DMS79 treated with DMSO at 0.1 percent for 48 hours (cell line): ENCODE results near the gene TPO.

Experiments
- DNase-seq: peaks from one replicate; lab custom pipeline; 2025; lab: John Stamatoyannopoulos, UW

Gene TPO

DNA sequence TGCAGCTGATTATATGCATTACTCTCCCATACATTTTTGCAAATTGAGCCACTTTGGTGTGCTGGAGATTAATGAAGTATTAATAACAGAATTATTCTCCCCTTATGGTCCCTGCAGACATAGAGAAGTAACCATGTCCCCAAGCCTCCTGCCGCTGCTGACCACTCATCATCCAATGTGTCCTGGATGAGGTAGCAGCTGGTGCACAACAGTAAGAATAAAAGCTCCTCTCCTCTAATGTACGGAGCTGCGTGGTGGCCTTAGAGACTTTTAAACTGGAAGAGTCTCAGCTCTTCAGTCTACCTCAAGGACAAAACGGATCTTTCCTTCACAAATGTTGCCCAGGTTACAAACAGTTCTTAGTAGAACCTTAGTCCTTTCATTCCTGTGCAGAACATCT lies 37.7 kb downstream of the TPO start:
- DNase-seq = no peak

DNA sequence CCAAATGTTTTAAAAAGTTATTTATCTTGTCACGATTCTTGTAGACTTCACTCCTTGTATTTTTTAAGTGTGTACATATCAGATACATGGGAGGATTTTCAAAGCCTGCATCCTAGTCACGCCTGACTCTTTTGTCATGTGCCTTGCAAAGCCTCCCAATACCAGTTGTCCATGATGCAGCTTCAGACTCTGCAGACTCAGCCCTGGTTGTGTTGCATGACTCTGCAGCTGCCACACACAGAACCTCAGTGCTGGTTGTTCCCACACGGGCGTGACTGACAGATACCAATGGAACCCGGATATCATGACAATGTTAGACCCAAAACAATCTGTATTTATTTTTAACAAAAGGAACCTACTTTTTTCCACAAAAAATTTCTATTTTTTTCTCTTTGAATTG lies 38.2 kb downstream of the TPO start:
- no peak for DNase-seq

GRCh38 chr2:1453561-1453960 lies 40.3 kb downstream of the TPO start:
- DNase-seq = no peak

DNA sequence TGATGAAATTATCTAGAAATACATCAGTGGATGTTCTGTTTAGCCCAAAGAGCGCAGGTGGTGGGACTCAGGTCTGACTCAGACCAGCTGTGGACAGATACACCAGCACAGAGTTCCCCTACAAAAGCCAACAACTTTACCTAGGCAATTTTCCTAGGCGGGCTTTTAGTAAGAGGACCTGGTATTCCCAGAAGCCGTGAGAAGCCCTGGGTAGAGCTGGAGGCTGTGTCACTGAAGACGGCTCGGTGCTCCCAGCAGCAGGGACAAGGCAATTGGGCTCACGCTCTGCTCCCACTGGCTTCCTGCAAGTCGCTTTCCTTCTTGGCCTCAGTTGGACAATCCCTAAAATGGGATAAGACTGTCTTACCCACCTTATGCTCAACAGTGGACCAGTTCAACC lies 41.1 kb downstream of the TPO start:
- no peak for DNase-seq

- peak; percentile 28 for DNase-seq
Measured at GRCh38 chr2:1455466-1455865, 42.2 kb downstream of the TPO start.

- DNase-seq = no peak
Measured at GRCh38 chr2:1458432-1458831, 45.2 kb downstream of the TPO start.

DNA sequence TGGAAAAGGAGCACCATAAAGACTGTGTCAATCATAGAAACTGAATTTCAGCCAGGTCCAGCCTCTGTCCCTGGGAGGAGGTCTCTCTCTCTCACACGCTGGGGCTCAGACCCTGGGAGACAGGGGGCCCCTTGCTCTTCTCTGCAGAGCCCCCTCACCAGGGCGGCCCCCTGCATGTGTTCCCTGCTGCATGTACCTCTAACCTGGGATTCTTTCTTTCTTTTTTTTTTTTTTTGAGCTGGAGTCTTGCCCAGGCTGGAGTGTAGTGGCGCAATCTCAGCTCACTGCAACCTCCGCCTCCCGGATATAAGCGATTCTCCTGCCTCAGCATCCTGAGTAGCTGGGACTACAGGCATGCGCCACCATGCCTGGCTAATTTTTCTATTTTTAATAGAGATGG lies 46.5 kb downstream of the TPO start:
- no peak for DNase-seq

DNA sequence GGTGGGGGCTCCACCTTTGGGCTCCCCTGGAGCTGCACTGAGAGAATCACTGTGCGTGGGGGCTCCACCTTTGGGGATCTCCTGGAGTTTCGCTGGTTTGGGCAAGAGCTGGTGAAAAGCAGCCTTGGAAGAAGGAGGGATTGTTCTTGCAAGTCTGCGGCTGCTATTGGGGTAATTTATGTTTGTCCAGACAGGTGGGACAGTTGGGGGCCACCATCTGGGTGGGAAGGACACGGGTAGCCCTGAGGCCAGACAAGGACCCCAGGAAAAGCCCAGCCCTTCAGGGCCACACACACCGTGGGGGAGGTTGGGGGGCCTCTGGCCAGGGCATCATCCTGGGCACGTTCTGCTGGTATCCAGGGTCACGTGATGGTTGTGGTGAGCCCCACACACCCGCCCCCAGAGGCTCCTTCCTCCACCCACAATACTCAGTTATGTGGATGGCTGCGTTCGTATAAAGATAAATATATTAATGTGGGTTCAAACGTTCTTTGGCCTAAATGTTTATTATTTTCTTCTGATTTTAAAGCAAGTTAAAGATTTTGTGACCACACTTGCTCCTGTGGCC lies 47.7 kb downstream of the TPO start:
- DNase-seq = no peak

- no peak for DNase-seq
Measured at GRCh38 chr2:1461507-1462390, 48.5 kb downstream of the TPO start.

DNA sequence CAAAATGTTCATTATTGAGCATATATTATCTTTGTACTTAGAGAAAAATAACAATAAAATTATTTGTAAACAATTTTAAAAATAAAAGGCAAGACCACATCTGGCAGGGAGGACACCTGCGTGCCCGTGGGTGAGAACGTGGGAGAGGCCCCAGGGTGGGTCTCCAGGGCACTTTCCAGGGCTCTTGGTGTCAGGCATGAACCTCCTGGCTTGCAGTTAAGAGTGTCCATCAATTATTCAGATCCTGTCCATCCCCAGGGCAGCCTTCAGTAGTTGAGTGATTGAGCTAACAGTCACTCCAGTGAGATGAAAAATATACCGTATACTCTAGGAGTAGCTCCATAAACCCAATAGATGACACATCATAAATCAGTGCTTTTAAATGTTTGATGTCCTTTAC lies 49.7 kb downstream of the TPO start:
- DNase-seq = no peak

- DNase-seq = no peak
Measured at GRCh38 chr2:1472350-1472749, 59.1 kb downstream of the TPO start.

- no peak for DNase-seq
Measured at GRCh38 chr2:1476617-1477195, 63.4 kb downstream of the TPO start.

GRCh38 chr2:1477196-1478040 lies 64.2 kb downstream of the TPO start:
- no peak for DNase-seq

- DNase-seq = no peak
Measured at GRCh38 chr2:1478311-1479305, 65.3 kb downstream of the TPO start.

GRCh38 chr2:1479346-1479745 lies 66.1 kb downstream of the TPO start:
- no peak for DNase-seq

DNA sequence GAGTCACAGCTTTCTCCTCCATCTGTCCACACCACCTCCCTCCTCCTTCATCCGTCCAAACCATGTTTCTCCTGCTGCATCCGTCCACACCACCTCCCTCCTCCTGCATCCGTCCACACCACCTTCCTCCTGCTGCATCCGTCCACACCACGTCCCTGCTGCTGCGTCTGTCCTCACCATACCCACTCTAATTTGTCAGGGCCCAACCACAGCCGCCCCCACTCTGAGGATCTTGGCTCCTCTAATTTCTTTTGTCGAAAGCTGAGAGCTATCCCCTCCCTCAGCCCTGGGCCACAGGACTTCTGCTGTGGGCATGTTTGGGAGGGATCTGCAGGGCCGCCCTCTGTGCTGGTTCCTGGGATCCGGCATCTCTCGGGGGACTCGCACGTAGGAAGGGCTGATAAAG lies 67.4 kb downstream of the TPO start:
- no peak for DNase-seq

DNA sequence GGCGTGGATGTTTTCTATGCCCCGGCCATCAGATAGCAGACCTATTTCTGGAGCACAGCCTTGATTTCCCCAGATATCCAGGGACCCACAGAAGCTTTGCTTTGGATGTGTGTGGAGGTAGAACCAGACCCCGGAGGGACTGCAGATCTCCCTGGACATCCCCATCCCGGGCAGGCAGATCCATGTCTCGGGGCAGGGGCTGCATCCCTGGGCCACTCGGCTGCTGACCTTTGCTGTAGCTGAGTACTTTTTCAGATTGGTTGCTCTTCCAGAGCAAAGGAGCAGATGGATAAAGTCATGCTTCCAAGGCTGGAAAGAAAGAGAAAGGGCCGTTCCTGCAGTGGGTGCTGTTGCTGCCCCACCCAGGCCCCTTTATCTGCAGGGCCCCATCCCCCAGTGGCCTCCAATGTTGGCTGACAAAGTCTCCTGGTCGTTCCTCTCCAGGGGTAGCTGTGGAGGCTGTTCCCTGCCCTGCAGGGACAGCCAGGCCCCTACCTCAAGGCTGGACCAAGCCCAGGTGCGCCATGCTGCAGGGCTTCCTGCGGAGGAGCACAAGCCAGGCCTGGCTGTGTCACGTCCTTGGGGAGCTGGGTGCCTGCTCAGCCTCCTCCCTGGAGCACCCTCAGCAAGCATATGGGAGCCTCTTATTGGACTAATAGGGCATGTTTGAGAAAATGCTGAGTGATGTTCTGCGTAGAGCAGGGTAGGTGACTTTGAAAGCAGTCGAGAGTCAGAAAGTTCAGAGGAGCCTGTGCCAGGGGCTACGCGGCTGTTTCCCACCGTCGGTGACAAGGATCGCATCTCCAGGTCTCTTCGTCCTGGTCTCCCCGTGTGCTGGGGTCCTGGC lies 68.4 kb downstream of the TPO start:
- no peak for DNase-seq

DNA sequence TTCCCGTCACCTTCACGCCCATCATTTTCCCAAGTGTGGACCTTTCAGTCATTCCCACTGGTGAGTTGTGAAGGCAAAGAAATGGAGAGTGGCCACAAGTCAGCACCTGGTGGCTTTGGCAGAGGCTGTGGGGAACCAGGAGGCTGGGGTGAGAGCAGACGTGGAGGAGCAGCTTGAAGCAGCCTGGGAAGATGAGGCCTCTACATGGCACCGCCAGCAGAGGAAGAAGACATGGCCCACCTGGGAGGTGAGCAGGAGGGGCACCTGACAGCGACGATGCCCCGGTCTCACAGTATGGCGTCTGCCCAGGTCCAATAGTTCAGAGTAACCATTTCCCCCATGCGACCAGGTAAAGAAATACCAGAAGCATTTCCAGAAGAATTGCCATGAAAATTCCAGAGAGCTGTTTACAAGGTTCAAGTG lies 69.0 kb downstream of the TPO start:
- no peak for DNase-seq

DNA sequence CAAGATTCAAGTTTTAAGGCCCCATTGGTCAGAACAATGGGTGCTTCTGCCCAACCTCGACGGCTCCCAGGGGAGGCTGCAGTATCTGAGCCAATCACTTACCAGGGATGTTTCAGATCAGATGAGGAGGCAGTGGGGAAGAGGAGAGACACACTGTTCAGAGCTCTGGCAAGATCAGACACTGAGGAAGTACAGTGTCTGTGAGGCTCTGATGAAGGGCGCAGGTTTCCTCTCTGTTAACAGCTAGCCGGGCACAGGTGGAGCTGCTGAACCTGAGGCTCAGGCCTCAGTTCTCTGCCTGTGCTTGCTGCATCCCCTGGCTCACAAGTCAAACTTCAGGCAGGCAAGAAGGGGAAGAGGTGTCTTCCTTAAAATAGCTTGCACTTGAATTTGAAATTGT lies 69.7 kb downstream of the TPO start:
- no peak for DNase-seq

DNA sequence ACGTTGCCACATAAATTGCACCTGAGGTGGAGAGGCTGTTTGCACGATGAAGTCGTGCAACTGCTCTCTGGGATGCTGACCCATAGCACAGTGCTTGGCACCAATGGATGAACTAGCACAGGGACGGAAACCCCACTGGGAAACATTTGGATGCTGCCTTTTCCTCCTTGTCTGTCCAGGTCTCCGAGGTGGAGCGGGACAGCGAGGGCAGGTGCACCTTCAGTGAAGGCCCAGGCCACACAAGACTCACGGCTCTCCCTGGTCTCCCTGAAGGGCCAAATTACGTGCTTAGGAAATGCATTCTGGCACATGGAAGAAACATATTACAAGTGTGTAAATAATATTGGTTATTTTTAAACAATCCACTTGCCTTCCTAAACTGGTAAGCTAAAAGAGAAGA lies 70.3 kb downstream of the TPO start:
- no peak for DNase-seq
